Measurements from ENCODE around the gene NAALADL1. TPM values are rescaled to one million over a fixed set of nuclear protein-coding genes. Genes with fewer than 3 reads are reported as not detected.

NAALADL1 gene
- total and polyA plus RNA-seq, 12 donors, result 1.3 to 15.7 (median 5.5) TPM

GRCh38 chr11:65084598-65085375, 26.4 kb upstream of the NAALADL1 start:
- Histone ChIP-seq H3K9me3 (replicated peaks in 1 of 3) (no peaks in the 10 kb centered on the region), H3K27ac (peak overlapping the region; percentile 84 to 93 (median 90)), H3K27me3 (no peaks in the 10 kb centered on the region), H3K4me1 (replicated peaks in 1 of 2) (peaks cover 12 to 20% of the 10 kb centered on the region in 2 donors), H3K36me3 (replicated peaks in 1 of 2) (peaks cover 0 to 44% of the 10 kb centered on the region in 2 donors), H3K4me3 (peak overlapping the region; percentile 41 to 93 (median 80))
- WGBS, 4 donors, result 20 to 42% (median 35%) methylated on average over 16 to 23 of the region's 23 CpGs
- no peak for TF ChIP-seq POLR2A (IDR thresholded peaks at IDR 0.05)
- no peak for TF ChIP-seq CTCF (IDR thresholded peaks at IDR 0.05)
- intact Hi-C loops (cut with DNase I), result no loop called here
- DNase-seq, result no peak

GRCh38 chr11:65083834-65084597, 25.7 kb upstream of the NAALADL1 start, which contains the start of the genes CDCA5 and ZFPL1:
Gene CDCA5 (minus strand): TSS chr11:65084040. CDS start chr11:65083978, 62 bp downstream.
Gene ZFPL1 (plus strand): TSS chr11:65084222. CDS start chr11:65084699, 477 bp downstream.
- 0 to 1% (median 0%) methylated on average over 13 to 79 of the region's 79 CpGs for WGBS, 4 donors
- peak within 1 kb of the TSS; percentile 41 to 93 (median 80) for H3K4me3 ChIP-seq
- TF ChIP-seq POLR2A (IDR thresholded peaks at IDR 0.05), result peak; percentile 68 to 81
- no peak for TF ChIP-seq CTCF (IDR thresholded peaks at IDR 0.05)
- peaks cover 12 to 20% of the 10 kb centered on the region in 2 donors for H3K4me1 ChIP-seq (replicated peaks in 1 of 2)
- intact Hi-C loops (cut with DNase I), result no loop called here
- DNase-seq, result peak; percentile 94 to 98 (median 96)
- H3K27me3 ChIP-seq, result no peaks in the 10 kb centered on the region
- H3K27ac ChIP-seq, result peak within 1 kb of the TSS; percentile 84 to 93 (median 90)
- peaks cover 0 to 36% of the 10 kb centered on the region in 2 donors for H3K36me3 ChIP-seq (replicated peaks in 1 of 2)
- no peaks in the 10 kb centered on the region for H3K9me3 ChIP-seq (replicated peaks in 1 of 3)

GRCh38 chr11:65083134-65083833, 24.9 kb upstream of the NAALADL1 start:
- TF ChIP-seq CTCF (IDR thresholded peaks at IDR 0.05) (no peak), POLR2A (IDR thresholded peaks at IDR 0.05) (no peak)

More at GRCh38 chr11:65083134-65083833, 24.9 kb upstream of the NAALADL1 start:
- WGBS, 4 donors, result 2 to 7% (median 4%) methylated on average over 11 to 13 of the region's 13 CpGs
- peaks cover 0 to 29% of the 10 kb centered on the region in 2 donors for H3K36me3 ChIP-seq (replicated peaks in 1 of 2)
- peaks cover 12 to 20% of the 10 kb centered on the region in 2 donors for H3K4me1 ChIP-seq (replicated peaks in 1 of 2)
- intact Hi-C loops (cut with DNase I), result no loop called here
- H3K27me3 ChIP-seq, result no peaks in the 10 kb centered on the region
- DNase-seq, result no peak
- no peaks in the 10 kb centered on the region for H3K9me3 ChIP-seq (replicated peaks in 1 of 3)
- H3K27ac ChIP-seq, result peak overlapping the region in 3 of 5 donors; percentile 84 to 93 (median 90)
- peak overlapping the region in 2 of 4 donors; percentile 76 to 93 for H3K4me3 ChIP-seq
